ENCODE data around the gene STOX2.

The STOX2 gene

GRCh38 chr4:183971929-183972490 lies 66.9 kb downstream of the STOX2 start:
- H3K4me3 ChIP-seq (ENCODE audit: low read depth, low read length) = no peak overlapping the region
- TF ChIP-seq CTCF (IDR thresholded peaks at IDR 0.05; ENCODE audit: control insufficient read depth, extremely low read depth, insufficient read depth) = no peak
- DNase-seq (ENCODE audit: low read depth) = no peak

GRCh38 chr4:183977707-183978106 lies 72.6 kb downstream of the STOX2 start:
- H3K4me3 ChIP-seq (ENCODE audit: low read depth, low read length) = no peak overlapping the region
- no peak for DNase-seq (ENCODE audit: low read depth)
- TF ChIP-seq CTCF (IDR thresholded peaks at IDR 0.05; ENCODE audit: control insufficient read depth, extremely low read depth, insufficient read depth) = no peak

GRCh38 chr4:183984566-183984965 lies 79.5 kb downstream of the STOX2 start:
- no peak for DNase-seq (ENCODE audit: low read depth)
- TF ChIP-seq CTCF (IDR thresholded peaks at IDR 0.05; ENCODE audit: control insufficient read depth, extremely low read depth, insufficient read depth) = no peak

DNA sequence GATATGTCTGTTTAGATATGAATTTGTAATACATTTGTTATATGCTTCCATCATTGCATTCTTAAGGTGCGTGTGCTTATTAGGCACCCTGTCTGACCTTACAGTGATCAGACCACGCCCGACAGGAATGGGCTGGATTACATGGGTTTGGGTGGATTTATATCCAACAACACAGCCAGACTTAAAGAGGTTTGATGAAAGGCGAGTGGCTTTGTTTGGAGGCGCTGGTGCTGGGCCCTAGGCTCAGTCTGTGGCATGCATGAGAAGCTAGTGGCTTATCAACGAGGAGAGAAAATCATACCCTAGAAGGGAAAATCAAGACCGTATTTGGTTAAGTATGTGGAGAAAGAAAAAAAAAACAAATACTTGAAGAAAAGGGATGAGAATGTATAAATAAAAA lies 80.7 kb downstream of the STOX2 start:
- H3K4me3 ChIP-seq (ENCODE audit: low read depth, low read length) = no peak overlapping the region
- no peak for TF ChIP-seq CTCF (IDR thresholded peaks at IDR 0.05; ENCODE audit: control insufficient read depth, extremely low read depth, insufficient read depth)
- no peak for DNase-seq (ENCODE audit: low read depth)

More at GRCh38 chr4:183984566-183984965, 79.5 kb downstream of the STOX2 start:
- H3K4me3 ChIP-seq (ENCODE audit: low read depth, low read length) = no peak overlapping the region

- H3K4me3 ChIP-seq (ENCODE audit: low read depth, low read length) = no peak overlapping the region
- no peak for DNase-seq (ENCODE audit: low read depth)
- no peak for TF ChIP-seq CTCF (IDR thresholded peaks at IDR 0.05; ENCODE audit: control insufficient read depth, extremely low read depth, insufficient read depth)
Measured at GRCh38 chr4:183986291-183986970, 81.3 kb downstream of the STOX2 start.

DNA sequence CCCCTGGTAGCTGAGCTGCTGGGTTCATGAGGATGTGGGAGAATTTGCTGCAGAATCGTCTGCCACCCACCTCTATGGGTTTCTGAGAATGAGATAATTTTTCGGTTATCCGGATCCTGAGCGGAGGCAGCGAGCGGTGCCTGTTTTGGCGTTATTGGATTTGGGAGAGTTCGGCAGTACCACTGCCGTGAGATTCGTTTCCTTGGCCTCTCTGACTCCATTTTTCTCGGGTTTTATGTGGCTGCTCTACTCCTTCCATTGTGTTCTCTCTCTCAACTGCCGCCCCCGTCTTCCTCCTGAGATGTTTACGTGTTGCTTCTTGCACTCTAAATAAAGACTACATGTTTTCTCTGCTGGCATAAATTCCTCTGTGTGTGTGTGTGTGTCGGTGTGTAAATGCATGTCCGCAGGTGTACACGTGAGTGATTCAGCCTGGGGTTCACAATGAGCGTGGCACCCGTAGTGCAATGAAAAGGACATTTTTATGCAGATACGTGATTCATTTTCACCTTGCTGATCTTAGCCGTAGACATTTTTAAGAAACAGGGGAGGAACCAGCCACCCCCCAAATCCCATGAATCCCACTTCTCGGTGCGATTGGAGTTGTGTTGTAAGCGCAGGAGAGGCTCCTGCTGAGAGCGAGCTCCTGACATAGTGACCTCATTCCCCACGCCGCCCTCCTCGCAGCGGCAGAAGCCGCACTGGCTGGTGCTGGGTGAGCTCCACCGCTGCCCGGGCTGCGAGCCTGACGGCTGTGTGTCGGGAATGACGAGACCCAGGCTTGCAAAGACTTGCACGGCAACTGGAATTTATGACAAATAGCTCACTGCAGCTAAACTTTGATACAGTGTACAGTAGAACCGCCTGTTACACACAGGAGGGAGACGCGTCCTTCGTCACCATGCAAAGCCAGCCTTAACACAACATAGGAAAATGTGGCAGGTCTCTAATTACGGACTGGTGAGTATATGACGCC lies 82.2 kb downstream of the STOX2 start:
- peak; percentile 30 for DNase-seq (ENCODE audit: low read depth)
- H3K4me3 ChIP-seq (ENCODE audit: low read depth, low read length) = peak overlapping the region; percentile 42
- TF ChIP-seq CTCF (IDR thresholded peaks at IDR 0.05; ENCODE audit: control insufficient read depth, extremely low read depth, insufficient read depth) = no peak
